Embryonic facial prominence (tissue), 1 donor: ENCODE measurements around the gene KCNN2.
"Not testable (repeated sequence)": the region's sequence is repeated elsewhere in the genome, so short reads cannot be mapped to it uniquely, and the experiment has no call there.

Experiments
- DNase-seq: peaks from one replicate; pipeline ENCODE4 v3.0.0-alpha.2; 2016; ENCODE audit errors: extremely low spot score

Gene KCNN2

GRCh38 chr5:114418176-114419066 is 56.6 kb downstream of the KCNN2 start:
- no peak for DNase-seq

- no peak for DNase-seq
Measured at GRCh38 chr5:114419067-114419388, 57.2 kb downstream of the KCNN2 start.

- no peak for DNase-seq
Measured at GRCh38 chr5:114419959-114420358, 58.1 kb downstream of the KCNN2 start.

- DNase-seq = no peak
Measured at GRCh38 chr5:114427204-114427603, 65.3 kb downstream of the KCNN2 start.

- no peak for DNase-seq
Measured at GRCh38 chr5:114430532-114430931, 68.7 kb downstream of the KCNN2 start.

GRCh38 chr5:114432684-114433083 is 70.8 kb downstream of the KCNN2 start:
- not testable (repeated sequence) for DNase-seq

- no peak for DNase-seq
Measured at GRCh38 chr5:114434396-114435219, 72.7 kb downstream of the KCNN2 start.

GRCh38 chr5:114435220-114435481 is 73.3 kb downstream of the KCNN2 start:
- no peak for DNase-seq

GRCh38 chr5:114435885-114436299 is 74.0 kb downstream of the KCNN2 start:
- no peak for DNase-seq

GRCh38 chr5:114437936-114438335 is 76.1 kb downstream of the KCNN2 start:
- DNase-seq = no peak

GRCh38 chr5:114438471-114438870 is 76.6 kb downstream of the KCNN2 start:
- no peak for DNase-seq

- DNase-seq = no peak
Measured at GRCh38 chr5:114447084-114447773, 85.4 kb downstream of the KCNN2 start.

GRCh38 chr5:114448481-114448880 is 86.6 kb downstream of the KCNN2 start:
- no peak for DNase-seq

- DNase-seq = peak; percentile 84
Measured at GRCh38 chr5:114449860-114450421, 88.1 kb downstream of the KCNN2 start.

- peak; percentile 27 for DNase-seq
Measured at GRCh38 chr5:114450437-114450836, 88.6 kb downstream of the KCNN2 start.

GRCh38 chr5:114458726-114459125 is 96.9 kb downstream of the KCNN2 start:
- DNase-seq = no peak

- no peak for DNase-seq
Measured at GRCh38 chr5:114467171-114467570, 105.3 kb downstream of the KCNN2 start.

- no peak for DNase-seq
Measured at GRCh38 chr5:114467729-114468128, 105.9 kb downstream of the KCNN2 start.

GRCh38 chr5:114469372-114469771 is 107.5 kb downstream of the KCNN2 start:
- DNase-seq = no peak

GRCh38 chr5:114471529-114471928 is 109.7 kb downstream of the KCNN2 start:
- no peak for DNase-seq

GRCh38 chr5:114473541-114473940 is 111.7 kb downstream of the KCNN2 start:
- DNase-seq = no peak

GRCh38 chr5:114477816-114478334 is 116.0 kb downstream of the KCNN2 start:
- DNase-seq = no peak
